ENCODE data around the gene GLUL.
"Not testable (repeated sequence)": the region's sequence is repeated elsewhere in the genome, so short reads cannot be mapped to it uniquely, and the experiment has no call there.

GRCh38 chr1:182333071-182333571, 58.5 kb downstream of the GLUL start:
- TF ChIP-seq CTCF (tag by site-specific recombination; IDR thresholded peaks at IDR 0.05); ZNF146 (tag by site-specific recombination; IDR thresholded peaks at IDR 0.05); HOXA7 (CRISPR knock-in tag; IDR thresholded peaks at IDR 0.05; ENCODE audit: borderline replicate concordance); PBX3 (CRISPR knock-in tag; IDR thresholded peaks at IDR 0.05); ZNF518A (tag by site-specific recombination; conservative IDR thresholded peaks at IDR 0.05; ENCODE audit: low read depth); KLF17 (tag by site-specific recombination; IDR thresholded peaks at IDR 0.05); PRDM2 (tag by site-specific recombination; IDR thresholded peaks at IDR 0.05; ENCODE audit: borderline replicate concordance): not testable (repeated sequence)

All from HEK293 (cell line).